22Rv1 (cell line): Measurements from ENCODE around the gene COQ3.

ENCODE experiments used
- ZFX ChIP-seq: fragments of 450-650 bp; IDR thresholded peaks from 2 replicates; pipeline ENCODE4 v1.6.1; 2017; ENCODE audit warnings: antibody characterized with exemption, borderline replicate concordance
- TF ChIP-seq, protein P1 (sequence below): fragments of 450-650 bp; IDR thresholded peaks from 2 replicates; pipeline ENCODE4 v1.5.1; 2017; ENCODE audit warnings: mild to moderate bottlenecking

DNA sequence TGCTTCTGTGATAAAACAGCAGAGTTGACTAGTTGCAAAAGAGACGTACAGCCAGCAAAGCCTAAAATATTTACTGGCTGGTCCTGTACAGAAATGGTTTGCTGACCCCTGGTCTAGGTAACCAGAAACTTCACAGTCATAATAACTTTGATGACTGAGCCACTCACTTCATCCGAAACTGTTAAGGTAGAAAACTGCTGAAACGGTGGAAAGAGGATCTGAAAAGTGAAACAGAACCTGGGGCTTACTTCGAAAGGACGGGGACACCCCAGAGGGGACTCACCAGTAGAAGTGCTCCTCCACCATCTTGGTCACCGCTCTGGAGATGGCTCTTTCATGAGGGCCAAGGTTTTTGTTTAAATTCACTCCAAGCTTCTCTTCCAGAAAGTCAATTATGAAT lies 60.9 kb downstream of the COQ3 start:
- TF ChIP-seq, protein P1, sequence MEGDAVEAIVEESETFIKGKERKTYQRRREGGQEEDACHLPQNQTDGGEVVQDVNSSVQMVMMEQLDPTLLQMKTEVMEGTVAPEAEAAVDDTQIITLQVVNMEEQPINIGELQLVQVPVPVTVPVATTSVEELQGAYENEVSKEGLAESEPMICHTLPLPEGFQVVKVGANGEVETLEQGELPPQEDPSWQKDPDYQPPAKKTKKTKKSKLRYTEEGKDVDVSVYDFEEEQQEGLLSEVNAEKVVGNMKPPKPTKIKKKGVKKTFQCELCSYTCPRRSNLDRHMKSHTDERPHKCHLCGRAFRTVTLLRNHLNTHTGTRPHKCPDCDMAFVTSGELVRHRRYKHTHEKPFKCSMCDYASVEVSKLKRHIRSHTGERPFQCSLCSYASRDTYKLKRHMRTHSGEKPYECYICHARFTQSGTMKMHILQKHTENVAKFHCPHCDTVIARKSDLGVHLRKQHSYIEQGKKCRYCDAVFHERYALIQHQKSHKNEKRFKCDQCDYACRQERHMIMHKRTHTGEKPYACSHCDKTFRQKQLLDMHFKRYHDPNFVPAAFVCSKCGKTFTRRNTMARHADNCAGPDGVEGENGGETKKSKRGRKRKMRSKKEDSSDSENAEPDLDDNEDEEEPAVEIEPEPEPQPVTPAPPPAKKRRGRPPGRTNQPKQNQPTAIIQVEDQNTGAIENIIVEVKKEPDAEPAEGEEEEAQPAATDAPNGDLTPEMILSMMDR, result no peak
- no peak for TF ChIP-seq ZFX
